IMR-90 (cell line): Measurements from ENCODE around the gene CSDE1. TPM values are rescaled to one million over a fixed set of nuclear protein-coding genes. Genes with fewer than 3 reads are reported as not detected.
A peak's percentile ranks its signal among the peaks of the same experiment; 100 is the strongest.
"Not testable (repeated sequence)": the region's sequence is repeated elsewhere in the genome, so short reads cannot be mapped to it uniquely, and the experiment has no call there.

Experiments used
- ATAC-seq: fragments of 200-7000 bp; cut with Tn5 transposase; 2 replicates; pipeline ENCODE4 v1.9.1; 2020; ENCODE audit warnings: low read depth, mild to moderate bottlenecking, moderate library complexity
- BruUV-seq: library from RNA; stranded (reverse); fragments of 400-500 nt; replicated peaks from 2 replicates; lab custom pipeline; 2021; lab: Mats Ljungman, UMichigan
- CTCF ChIA-PET: fragments of 300-600 bp; formaldehyde crosslinking; extraction: SDS; loops from one replicate; lab custom pipeline; 2021; ENCODE audit warnings: antibody characterized with exemption; lab: Yijun Ruan, JAX
- POLR2A ChIA-PET: fragments of 300-600 bp; sonication (Branson Sonifier 250); formaldehyde crosslinking; loops from one replicate; lab custom pipeline; 2022; ENCODE audit warnings: antibody characterized with exemption; ENCODE audit not compliant: unreplicated experiment; lab: Charles Lee
- DNase-seq: peaks from one replicate; pipeline ENCODE4 v3.0.0; 2013
- H2AFZ ChIP-seq: replicated peaks from 2 replicates; pipeline ENCODE3; 2013; ENCODE audit warnings: low read length, mild to moderate bottlenecking; ENCODE audit not compliant: poor library complexity
- H2AK5ac ChIP-seq: 2 replicates; pipeline ENCODE4 v1.6.1; 2013; ENCODE audit warnings: low read depth, low read length, inconsistent platforms
- H2AK9ac ChIP-seq: replicated peaks from 2 replicates; pipeline ENCODE3; 2013; ENCODE audit warnings: mild to moderate bottlenecking, low read depth, low read length, moderate library complexity; ENCODE audit not compliant: poor library complexity
- H2BK120ac ChIP-seq: 2 replicates; pipeline ENCODE4 v1.6.1; 2013; ENCODE audit warnings: low read depth, low read length, inconsistent platforms
- H2BK15ac ChIP-seq: 3 replicates; pipeline ENCODE4 v1.6.1; 2013; ENCODE audit warnings: low read depth, low read length, inconsistent platforms
- H2BK20ac ChIP-seq: 2 replicates; pipeline ENCODE4 v1.6.1; 2013; ENCODE audit warnings: low read depth, mild to moderate bottlenecking, inconsistent platforms, low read length, moderate library complexity
- H2BK5ac ChIP-seq: 2 replicates; pipeline ENCODE4 v1.6.1; 2013; ENCODE audit warnings: mild to moderate bottlenecking, low read depth, low read length, inconsistent platforms; ENCODE audit not compliant: poor library complexity, severe bottlenecking
- H3K14ac ChIP-seq: replicated peaks from 2 replicates; pipeline ENCODE4 v1.6.1; 2013; ENCODE audit warnings: low read depth, low read length, inconsistent platforms
- H3K18ac ChIP-seq: 2 replicates; pipeline ENCODE4 v1.6.1; 2013; ENCODE audit warnings: low read depth, low read length, control low read depth
- H3K23ac ChIP-seq: 2 replicates; pipeline ENCODE4 v1.6.1; 2013; ENCODE audit warnings: low read depth, low read length, inconsistent platforms
- H3K27ac ChIP-seq: 2 replicates; pipeline ENCODE4 v1.5.1; 2013; ENCODE audit warnings: mild to moderate bottlenecking, control low read depth, low read length; ENCODE audit not compliant: insufficient read depth
- H3K27me3 ChIP-seq: 2 replicates; pipeline ENCODE4 v1.6.1; 2013; ENCODE audit warnings: low read length; ENCODE audit not compliant: control insufficient read depth, insufficient read depth
- H3K36me3 ChIP-seq: 2 replicates; pipeline ENCODE4 v1.6.1; 2013; ENCODE audit warnings: low read length, mixed read lengths; ENCODE audit not compliant: control insufficient read depth, insufficient read depth
- H3K4ac ChIP-seq: 2 replicates; pipeline ENCODE4 v1.6.1; 2013; ENCODE audit warnings: low read depth, low read length, inconsistent platforms
- H3K4me1 ChIP-seq: 2 replicates; pipeline ENCODE4 v1.6.1; 2013; ENCODE audit warnings: low read length, mixed read lengths; ENCODE audit not compliant: control insufficient read depth, insufficient read depth
- H3K4me2 ChIP-seq: 2 replicates; pipeline ENCODE4 v1.6.1; 2013; ENCODE audit warnings: low read depth, mild to moderate bottlenecking, control low read depth, low read length, moderate library complexity
- H3K4me3 ChIP-seq: 2 replicates; pipeline ENCODE4 v1.5.1; 2013; ENCODE audit warnings: low read depth, mild to moderate bottlenecking, control low read depth, low read length, moderate library complexity; ENCODE audit not compliant: insufficient read depth
- H3K56ac ChIP-seq: 2 replicates; pipeline ENCODE4 v1.6.1; 2013; ENCODE audit warnings: low read length, inconsistent platforms; ENCODE audit not compliant: insufficient read depth; ENCODE audit errors: extremely low read depth
- H3K79me1 ChIP-seq, 2 experiments: 2 replicates each; pipeline ENCODE4 v1.6.1; 2013; ENCODE audit warnings: low read length in 2 of 2, inconsistent platforms in 1 of 2, low read depth in 1 of 2
- H3K9ac ChIP-seq: 2 replicates; pipeline ENCODE4 v1.6.1; 2013; ENCODE audit warnings: low read depth, low read length, control low read depth
- H3K9me1 ChIP-seq: 2 replicates; pipeline ENCODE4 v1.6.1; 2013; ENCODE audit warnings: low read length, inconsistent platforms; ENCODE audit not compliant: insufficient read depth
- H3K9me3 ChIP-seq: 2 replicates; pipeline ENCODE4 v1.6.1; 2013; ENCODE audit warnings: low read length; ENCODE audit not compliant: control insufficient read depth, insufficient read depth
- H4K20me1 ChIP-seq: 2 replicates; pipeline ENCODE4 v1.6.1; 2013; ENCODE audit warnings: low read length, inconsistent platforms; ENCODE audit not compliant: insufficient read depth
- H4K5ac ChIP-seq: 2 replicates; pipeline ENCODE4 v1.6.1; 2013; ENCODE audit warnings: mild to moderate bottlenecking, low read depth, low read length, control low read depth
- H4K8ac ChIP-seq, 2 experiments: 2 replicates each; pipeline ENCODE4 v1.6.1; 2013; ENCODE audit warnings: low read depth in 2 of 2, low read length in 2 of 2, control low read depth in 1 of 2, inconsistent platforms in 1 of 2
- H4K91ac ChIP-seq: 2 replicates; pipeline ENCODE4 v1.6.1; 2013; ENCODE audit warnings: low read depth, low read length, inconsistent platforms; ENCODE audit not compliant: insufficient read depth
- CEBPB ChIP-seq: IDR thresholded peaks from 2 replicates; pipeline ENCODE4 v1.6.1; 2012; ENCODE audit warnings: low read depth, low read length, improper control_type of control experiment
- CHD1 ChIP-seq: IDR thresholded peaks from 2 replicates; pipeline ENCODE4 v1.6.1; 2012; ENCODE audit warnings: low read depth, low read length, improper control_type of control experiment
- FOS ChIP-seq: fragments of 150-350 bp; IDR thresholded peaks from 2 replicates; pipeline ENCODE4 v1.6.1; 2016; ENCODE audit warnings: low read depth, low read length
- MAZ ChIP-seq: IDR thresholded peaks from 2 replicates; pipeline ENCODE4 v1.6.1; 2012; ENCODE audit warnings: low read depth, mild to moderate bottlenecking, low read length, improper control_type of control experiment, moderate library complexity, borderline replicate concordance
- MXI1 ChIP-seq: IDR thresholded peaks from 2 replicates; pipeline ENCODE4 v1.6.1; 2012; ENCODE audit warnings: low read depth, mild to moderate bottlenecking, low read length, moderate library complexity, borderline replicate concordance
- RCOR1 ChIP-seq: IDR thresholded peaks from 2 replicates; pipeline ENCODE4 v1.6.1; 2012; ENCODE audit warnings: mild to moderate bottlenecking, low read length, improper control_type of control experiment; ENCODE audit not compliant: insufficient replicate concordance
- WGBS, 2 experiments: methylation state at CpG; one replicate each; pipeline versions ENCODE4 v1.1.5 to v1.1.7; 2013; ENCODE audit warnings: missing lambda C conversion rate in 2 of 2; ENCODE audit not compliant: insufficient read length in 1 of 2; ENCODE audit errors: extremely low coverage in 2 of 2; 5-methylcytosine and 5-hydroxymethylcytosine counted together
- dilution Hi-C: fragments of 300-500 bp; cut with HindIII; formaldehyde crosslinking; loops from one replicate; pipeline ENCODE4 v1.14.3; 2018; ENCODE audit warnings: low sequenced_read_pairs; ENCODE audit not compliant: unreplicated experiment
- in situ Hi-C: fragments of 300-500 bp; cut with MboI; formaldehyde crosslinking; loops from 3 replicates; pipeline ENCODE4 v1.14.3; 2019; ENCODE audit warnings: low sequenced_read_pairs, inconsistent platforms, mixed read lengths
- intact Hi-C: fragments of 100-400 bp; cut with micrococcal nuclease; formaldehyde crosslinking; loops from 2 replicates; pipeline ENCODE4 v1.10.0; 2022
- polyA plus RNA-seq, 3 experiments: library from polyadenylated mRNA; depleted of rRNA; stranded (reverse); fragments of >200 nt; gene quantifications; 2 replicates each; pipeline ENCODE4 v1.2.3, GENCODE V29; 2012; ENCODE audit warnings: low replicate concordance in 1 of 3
- total RNA-seq: library from RNA; depleted of rRNA; stranded (reverse); fragments of >200 nt; gene quantifications from 2 replicates; pipeline ENCODE4 v1.2.3, GENCODE V29; 2012
- TF ChIP-seq, protein P1 (sequence below): fragments of 150-350 bp; IDR thresholded peaks from 2 replicates; pipeline ENCODE4 v1.6.1; 2016; ENCODE audit warnings: low read depth, mild to moderate bottlenecking, low read length, moderate library complexity, borderline replicate concordance

Gene CSDE1
- total and polyA plus RNA-seq, 2 of the 4 experiments (the other 2 are of a cell fraction) = 190 to 879 TPM

DNA sequence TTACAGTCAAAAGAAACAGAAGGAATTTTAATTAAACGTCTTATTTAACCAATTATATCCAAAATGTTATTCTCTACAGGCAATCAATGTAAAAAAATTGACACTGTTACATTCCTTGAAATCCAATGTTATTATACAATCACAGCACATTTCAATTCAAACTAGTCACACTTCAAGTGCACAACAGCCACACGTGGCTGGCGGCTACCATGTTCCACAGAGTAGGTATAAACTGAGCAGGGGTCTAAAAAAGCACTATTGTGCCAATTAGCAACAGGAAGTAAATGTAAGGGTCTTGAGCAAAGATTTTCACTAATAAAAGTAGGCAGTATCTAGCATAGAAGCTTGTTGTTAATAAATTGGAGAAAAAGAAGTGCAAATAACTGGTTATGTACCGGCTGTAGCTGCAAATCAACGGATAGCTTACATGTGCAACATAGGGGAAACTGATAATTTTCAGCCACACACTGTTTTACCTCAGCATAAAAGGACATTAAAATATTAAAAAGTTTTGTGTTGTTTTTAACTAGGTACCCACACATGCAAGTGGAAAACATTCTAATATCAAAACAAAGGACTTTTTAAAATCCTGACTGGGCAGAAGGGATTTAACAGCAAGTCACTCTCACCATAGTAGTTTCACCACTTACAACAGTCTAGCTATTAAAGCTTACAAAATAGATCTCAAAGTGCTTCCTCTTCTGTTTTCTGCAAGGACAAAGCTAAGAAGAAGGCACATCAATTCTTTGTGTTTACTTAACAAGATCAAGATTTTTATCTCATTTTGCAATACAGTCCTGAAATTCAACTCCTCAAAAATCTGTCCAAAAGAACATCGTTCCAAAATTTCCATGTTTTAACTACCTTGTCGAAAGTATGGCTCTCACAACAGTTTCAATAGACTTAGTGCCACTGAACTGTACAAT lies 2.5 kb downstream of the CSDE1 start:
- in situ Hi-C loops = no loop called here
- no peak overlapping the region for H3K27ac ChIP-seq
- H3K36me3 ChIP-seq = peaks cover 3% of the 10 kb centered on the region; the same call in 1 of the 2 replicates

GRCh38 chr1:114753702-114754101 lies 4.1 kb downstream of the CSDE1 start:
- H4K91ac ChIP-seq, H2AK5ac ChIP-seq, H3K18ac ChIP-seq, H3K4ac ChIP-seq, H4K5ac ChIP-seq, H3K4me2 ChIP-seq, H2BK120ac ChIP-seq, dilution Hi-C loops, H2BK20ac ChIP-seq, H3K9me1 ChIP-seq, H3K27me3 ChIP-seq, H3K4me3 ChIP-seq, H3K14ac ChIP-seq, H2BK5ac ChIP-seq, H3K9me3 ChIP-seq, H3K4me1 ChIP-seq, H3K27ac ChIP-seq, H3K9ac ChIP-seq, H3K56ac ChIP-seq, CTCF ChIA-PET, DNase-seq, ATAC-seq, H3K23ac ChIP-seq, intact Hi-C loops, in situ Hi-C loops, POLR2A ChIA-PET, H2AFZ ChIP-seq, H4K8ac ChIP-seq, H2BK15ac ChIP-seq, BruUV-seq, H2AK9ac ChIP-seq: not testable (repeated sequence)
- H4K20me1 ChIP-seq = peaks cover 90% of the 10 kb centered on the region
- H3K36me3 ChIP-seq = peaks cover 11% of the 10 kb centered on the region
- peaks cover under 1 to 32% of the 10 kb centered on the region in 2 experiments; a peak in 2 of 4 replicates for H3K79me1 ChIP-seq
- no CpG with 5 or more reads among the region's 6 CpGs for whole genome bisulfite sequencing, 2 experiments

More for the DNA sequence above, 2.5 kb downstream of the CSDE1 start:
- Histone ChIP-seq H2AK5ac (no peak overlapping the region), H2AFZ (no peak overlapping the region), H3K79me1 (peaks cover 0 to 28% of the 10 kb centered on the region in 2 experiments; a peak in 2 of 4 replicates), H4K91ac (no peak overlapping the region), H2BK15ac (no peak overlapping the region), H3K4me3 (peak overlapping the region; percentile 30; the same call in 1 of the 2 replicates), H3K23ac (no peak overlapping the region), H4K5ac (no peak overlapping the region), H3K9ac (no peak overlapping the region; the same call in 1 of the 2 replicates), H3K4me1 (peaks cover 4% of the 10 kb centered on the region), H2BK5ac (no peak overlapping the region), H3K4ac (no peak overlapping the region), H2AK9ac (no peak overlapping the region), H3K27me3 (no peaks in the 10 kb centered on the region), H3K9me1 (peaks cover 7% of the 10 kb centered on the region), H3K4me2 (peak overlapping the region; percentile 86), H2BK20ac (no peak overlapping the region), H3K56ac (no peak overlapping the region), H3K18ac (no peak overlapping the region), H4K8ac (no peak overlapping the region), H2BK120ac (no peak overlapping the region), H4K20me1 (peaks cover 75% of the 10 kb centered on the region), H3K14ac (no peak overlapping the region), H3K9me3 (no peaks in the 10 kb centered on the region)
- POLR2A ChIA-PET = no interaction called here
- WGBS, 2 experiments = no CpG with 5 or more reads among the region's 7 CpGs
- DNase-seq (peak; percentile 19), ATAC-seq (no peak)
- no peak for TF ChIP-seq MAZ
- no peak for TF ChIP-seq CEBPB
- peak; percentile 69; the same call in 1 of the 2 replicates for TF ChIP-seq MXI1
- TF ChIP-seq RCOR1 = no peak
- TF ChIP-seq FOS = no peak
- TF ChIP-seq CHD1 = no peak
- TF ChIP-seq, protein P1, sequence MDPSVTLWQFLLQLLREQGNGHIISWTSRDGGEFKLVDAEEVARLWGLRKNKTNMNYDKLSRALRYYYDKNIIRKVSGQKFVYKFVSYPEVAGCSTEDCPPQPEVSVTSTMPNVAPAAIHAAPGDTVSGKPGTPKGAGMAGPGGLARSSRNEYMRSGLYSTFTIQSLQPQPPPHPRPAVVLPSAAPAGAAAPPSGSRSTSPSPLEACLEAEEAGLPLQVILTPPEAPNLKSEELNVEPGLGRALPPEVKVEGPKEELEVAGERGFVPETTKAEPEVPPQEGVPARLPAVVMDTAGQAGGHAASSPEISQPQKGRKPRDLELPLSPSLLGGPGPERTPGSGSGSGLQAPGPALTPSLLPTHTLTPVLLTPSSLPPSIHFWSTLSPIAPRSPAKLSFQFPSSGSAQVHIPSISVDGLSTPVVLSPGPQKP = no peak
- intact Hi-C loops = loop anchor here (5.0 kb wide), 1 partner anchor 778 kb away; the partner anchor contains the start of gene OLFML3
- no TSS peak for BruUV-seq
- CTCF ChIA-PET = no interaction called here
- dilution Hi-C loops = no loop called here
